Right lobe of liver (tissue), 6 donors: ENCODE results near the gene RAB10. TPM values are rescaled to one million over a fixed set of nuclear protein-coding genes. Genes with fewer than 3 reads are reported as not detected.

Experiments used
- ATAC-seq, 4 donors: fragments of 200-7000 bp; cut with Tn5 transposase; one replicate each; pipeline ENCODE4 v1.9.1; 2020; ENCODE audit warnings: mild to moderate bottlenecking in 4 of 4, moderate library complexity in 4 of 4
- DNase-seq, 3 donors: peaks; one replicate each; pipeline ENCODE4 v3.0.0-alpha.2; 2020
- H3K27ac ChIP-seq, 3 donors: fragments of 200-600 bp; one replicate each; pipeline ENCODE4 v1.8.0; 2022
- H3K27me3 ChIP-seq, 2 donors: fragments of 200-600 bp; one replicate each; pipeline ENCODE4 v1.8.0; 2022
- H3K36me3 ChIP-seq, 4 donors: fragments of 200-600 bp; sonication (generic) in 1 of 4; one replicate each; pipeline versions ENCODE4 v1.5.1 to v1.8.0; 2017 to 2022; ENCODE audit warnings: control low read depth in 1 of 4
- H3K4me1 ChIP-seq, 4 donors: fragments of 200-600 bp; sonication (generic) in 1 of 4; one replicate each; pipeline versions ENCODE4 v1.5.1 to v1.8.0; 2017 to 2022; ENCODE audit warnings: control low read depth in 1 of 4
- H3K4me3 ChIP-seq, 3 donors: fragments of 200-600 bp; one replicate each; pipeline ENCODE4 v1.8.0; 2022
- H3K9me3 ChIP-seq, 4 donors: fragments of 200-600 bp; sonication (generic) in 1 of 4; one replicate each; pipeline versions ENCODE4 v1.5.1 to v1.8.0; 2017 to 2022; ENCODE audit warnings: control low read depth in 1 of 4
- POLR2A ChIP-seq: fragments of 450-650 bp; IDR thresholded peaks from one replicate; pipeline ENCODE4 v1.6.1; 2017; ENCODE audit warnings: antibody characterized with exemption, mild to moderate bottlenecking
- whole genome bisulfite sequencing: methylation state at CpG from one replicate; pipeline ENCODE4 v1.1.6; 2018; ENCODE audit warnings: low coverage, low lambda C conversion rate; ENCODE audit not compliant: insufficient coverage; ENCODE audit errors: missing lambda C conversion rate; 5-methylcytosine and 5-hydroxymethylcytosine counted together
- intact Hi-C, 2 donors: fragments of 100-400 bp; cut with DNase I; formaldehyde crosslinking; loops; one replicate each; pipeline versions ENCODE4 v1.11.2 to v1.14.1; 2022
- total RNA-seq, 6 experiments: library from RNA; depleted of rRNA in 2 of 6; stranded (reverse); fragments of >200 nt in 2 of 6; fragmentation: NEBNext Ultra II Directional in 3 of 6; extraction: Animal tissue kit (Norgen Biotek cat#: 25700) in 3 of 6; gene quantifications; one replicate each; pipeline versions ENCODE4 v1.1.0 to v1.2.4, GENCODE V29; 2016 to 2023
- TF ChIP-seq, protein P1 (sequence below), 4 donors: fragments of 200-600 bp in 3 of 4; fragments of 450-650 bp in 1 of 4; IDR thresholded peaks; one replicate each; pipeline versions ENCODE4 v1.5.1 to v1.8.0; 2016 to 2022; ENCODE audit warnings: antibody characterized with exemption in 4 of 4, mild to moderate bottlenecking in 2 of 4
- donor health status: DM: no; HTN: yes; CAD: no.
- donor health status: DM: no; HTN: no; CAD: no.
- donor health status: DM: no; HTN: no; CAD: no.
- donor health status: DM: no; HTN: yes; CAD: no.
- donor health status: DM: no; HTN: yes; CAD: no.

The RAB10 gene
- total RNA-seq, 6 experiments from 2014 or later: 41.6 to 95.1 (median 70.6) TPM

DNA sequence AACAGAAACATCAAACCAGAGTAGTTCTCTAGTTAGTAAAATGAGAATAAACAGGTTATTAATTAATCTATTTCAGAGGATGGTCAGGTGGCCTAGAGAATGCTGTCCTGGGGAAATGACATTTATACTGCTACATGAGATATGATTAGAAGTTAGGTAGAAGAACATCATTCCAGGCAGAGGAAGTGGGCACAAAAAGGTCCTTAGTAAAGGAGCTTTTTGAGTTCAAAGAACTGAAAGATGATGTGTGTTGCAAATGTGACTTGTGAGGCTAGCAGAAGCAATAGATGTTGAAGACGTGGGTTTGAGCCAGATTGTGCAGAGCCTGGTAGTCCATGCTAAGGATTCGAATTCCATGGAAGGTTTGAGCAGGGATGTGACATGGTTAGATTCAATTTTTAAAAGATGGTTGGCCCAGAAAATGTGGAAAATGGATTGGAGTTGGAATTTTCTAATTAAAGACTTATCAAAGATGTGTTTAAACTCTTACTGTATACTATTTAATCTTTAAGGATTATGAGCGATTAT is 34.2 kb downstream of the RAB10 start:
- H3K4me3 ChIP-seq: no peak overlapping the region
- intact Hi-C loops: no loop called here
- no peaks in the 10 kb centered on the region for H3K9me3 ChIP-seq
- DNase-seq: no peak
- TF ChIP-seq, protein P1, sequence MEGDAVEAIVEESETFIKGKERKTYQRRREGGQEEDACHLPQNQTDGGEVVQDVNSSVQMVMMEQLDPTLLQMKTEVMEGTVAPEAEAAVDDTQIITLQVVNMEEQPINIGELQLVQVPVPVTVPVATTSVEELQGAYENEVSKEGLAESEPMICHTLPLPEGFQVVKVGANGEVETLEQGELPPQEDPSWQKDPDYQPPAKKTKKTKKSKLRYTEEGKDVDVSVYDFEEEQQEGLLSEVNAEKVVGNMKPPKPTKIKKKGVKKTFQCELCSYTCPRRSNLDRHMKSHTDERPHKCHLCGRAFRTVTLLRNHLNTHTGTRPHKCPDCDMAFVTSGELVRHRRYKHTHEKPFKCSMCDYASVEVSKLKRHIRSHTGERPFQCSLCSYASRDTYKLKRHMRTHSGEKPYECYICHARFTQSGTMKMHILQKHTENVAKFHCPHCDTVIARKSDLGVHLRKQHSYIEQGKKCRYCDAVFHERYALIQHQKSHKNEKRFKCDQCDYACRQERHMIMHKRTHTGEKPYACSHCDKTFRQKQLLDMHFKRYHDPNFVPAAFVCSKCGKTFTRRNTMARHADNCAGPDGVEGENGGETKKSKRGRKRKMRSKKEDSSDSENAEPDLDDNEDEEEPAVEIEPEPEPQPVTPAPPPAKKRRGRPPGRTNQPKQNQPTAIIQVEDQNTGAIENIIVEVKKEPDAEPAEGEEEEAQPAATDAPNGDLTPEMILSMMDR (IDR thresholded peaks at IDR 0.05): no peak
- TF ChIP-seq POLR2A: no peak
- H3K27me3 ChIP-seq: no peaks in the 10 kb centered on the region
- no peak for ATAC-seq
- H3K36me3 ChIP-seq: no peaks in the 10 kb centered on the region
- H3K4me1 ChIP-seq: peaks cover 0 to 11% (median 3%) of the 10 kb centered on the region in 4 donors
- WGBS: 85% methylated on average over 2 of the region's 3 CpGs
- no peak overlapping the region for H3K27ac ChIP-seq

DNA sequence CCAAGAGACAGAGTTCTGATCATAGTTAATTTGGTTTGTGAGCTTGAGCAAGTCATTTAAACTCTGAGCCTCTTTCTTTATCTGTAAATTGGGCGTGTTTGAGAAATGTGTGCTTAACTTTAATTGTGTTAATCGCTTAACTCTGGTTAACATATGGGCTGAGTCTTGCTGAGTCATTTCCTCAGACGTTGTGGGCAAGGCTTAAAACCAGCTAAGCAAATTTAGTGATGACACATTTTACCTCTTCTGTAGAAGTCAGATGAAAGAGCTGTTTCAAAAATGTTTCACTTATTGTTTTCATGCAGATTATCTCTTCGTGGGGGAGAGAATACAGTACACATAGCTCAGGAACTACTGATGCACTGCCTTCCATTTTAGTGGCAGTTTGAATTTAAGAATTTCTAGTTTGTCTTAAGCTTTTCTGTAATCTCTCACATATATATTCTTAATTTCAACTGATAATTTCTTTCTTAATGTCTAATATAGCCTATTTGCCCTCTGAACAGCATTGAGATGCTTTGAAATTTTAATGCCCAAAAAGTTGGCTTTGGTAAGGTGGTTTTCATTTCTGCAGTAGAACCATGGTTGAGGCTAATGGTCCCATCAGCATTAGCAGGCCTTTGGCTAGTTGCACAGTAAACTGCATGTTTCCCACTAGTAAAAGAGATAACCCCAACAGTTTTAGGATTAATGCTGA is 34.9 kb downstream of the RAB10 start:
- H3K36me3 ChIP-seq: no peaks in the 10 kb centered on the region
- H3K27me3 ChIP-seq: no peaks in the 10 kb centered on the region
- WGBS: 41% methylated on average over 4 of the region's 4 CpGs
- ATAC-seq (peak; percentile 42 to 62 (median 50)), DNase-seq (no peak)
- TF ChIP-seq POLR2A: no peak
- TF ChIP-seq, protein P1 (IDR thresholded peaks at IDR 0.05): no peak
- H3K4me1 ChIP-seq: peaks cover 0 to 14% (median 10%) of the 10 kb centered on the region in 4 donors
- intact Hi-C loops: no loop called here
- no peak overlapping the region for H3K27ac ChIP-seq
- H3K4me3 ChIP-seq: no peak overlapping the region
- H3K9me3 ChIP-seq: no peaks in the 10 kb centered on the region

DNA sequence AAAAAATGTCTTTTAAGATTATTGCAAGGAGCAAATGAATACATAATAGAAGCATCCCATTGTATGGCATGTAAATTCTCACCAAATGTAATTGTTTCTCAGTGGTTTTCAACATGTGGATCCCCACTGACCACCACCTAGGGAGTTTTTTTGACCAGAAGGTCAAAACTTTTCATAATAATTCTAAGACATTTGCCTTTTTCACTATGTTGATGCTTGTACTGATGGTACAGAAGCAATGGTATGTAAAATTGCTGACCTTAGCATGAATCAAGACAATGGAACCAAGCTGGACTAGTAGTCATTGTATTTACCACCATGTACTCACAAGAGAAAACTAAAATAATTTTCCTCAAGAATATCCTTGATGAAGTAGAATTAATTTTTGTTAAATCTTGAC is 36.8 kb downstream of the RAB10 start:
- no peaks in the 10 kb centered on the region for H3K36me3 ChIP-seq
- intact Hi-C loops: no loop called here
- TF ChIP-seq, protein P1 (IDR thresholded peaks at IDR 0.05): no peak
- TF ChIP-seq POLR2A: no peak
- H3K9me3 ChIP-seq: no peaks in the 10 kb centered on the region
- H3K4me3 ChIP-seq: no peak overlapping the region
- ATAC-seq (no peak), DNase-seq (no peak)
- H3K27me3 ChIP-seq: no peaks in the 10 kb centered on the region
- peaks cover 0 to 25% (median 12%) of the 10 kb centered on the region in 4 donors for H3K4me1 ChIP-seq
- no peak overlapping the region for H3K27ac ChIP-seq

DNA sequence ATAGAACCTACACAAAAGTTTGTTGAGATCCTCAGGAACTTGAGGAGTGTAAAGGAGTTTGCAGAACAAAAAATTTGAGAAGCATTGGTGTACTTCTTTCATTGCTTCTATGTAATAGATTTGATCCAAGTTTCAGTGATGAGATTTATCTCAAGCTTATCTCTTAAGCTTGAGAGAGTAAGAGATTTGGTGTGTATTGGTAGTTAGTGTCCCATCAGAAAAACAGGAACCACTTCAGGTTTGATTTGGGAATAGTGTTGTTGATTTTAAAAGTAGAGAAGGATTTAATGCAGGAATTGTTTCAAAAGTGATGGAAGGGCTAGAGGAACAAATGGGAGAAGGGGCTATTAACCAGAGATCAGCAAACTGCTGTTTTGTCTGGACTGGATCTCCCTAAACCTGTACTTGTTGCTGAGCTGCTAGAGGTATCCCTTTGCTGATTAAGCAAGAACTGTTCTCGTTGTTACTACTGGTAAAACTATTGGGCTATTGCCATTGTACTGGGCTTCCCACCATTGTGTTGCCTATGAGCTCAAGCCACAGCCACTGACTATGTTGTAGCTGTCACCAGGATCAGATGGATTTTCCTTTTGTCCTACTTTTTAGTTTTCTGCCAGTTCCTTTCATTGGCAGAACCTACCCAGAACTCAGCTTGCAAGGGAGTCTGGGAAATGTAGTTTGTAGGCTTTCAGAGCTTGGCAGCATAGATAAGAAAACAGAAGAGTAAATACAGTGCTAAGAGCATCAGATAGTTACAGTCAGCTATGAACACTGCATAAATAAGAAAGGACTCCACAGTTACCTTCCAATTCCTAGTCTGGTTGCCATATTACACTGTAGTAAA is 39.3 kb downstream of the RAB10 start:
- peak; percentile 86 to 93 (median 90) for ATAC-seq
- no peak for DNase-seq
- WGBS: 33% methylated on average over 1 of the region's 1 CpG
- TF ChIP-seq POLR2A: no peak
- TF ChIP-seq, protein P1 (IDR thresholded peaks at IDR 0.05): no peak
- Histone ChIP-seq H3K9me3 (no peaks in the 10 kb centered on the region), H3K27me3 (no peaks in the 10 kb centered on the region), H3K36me3 (no peaks in the 10 kb centered on the region), H3K27ac (no peak overlapping the region), H3K4me1 (peaks cover 0 to 31% (median 15%) of the 10 kb centered on the region in 4 donors), H3K4me3 (no peak overlapping the region)
- intact Hi-C loops: no loop called here
